ENCODE results near the gene DSG2.

The DSG2 gene

DNA sequence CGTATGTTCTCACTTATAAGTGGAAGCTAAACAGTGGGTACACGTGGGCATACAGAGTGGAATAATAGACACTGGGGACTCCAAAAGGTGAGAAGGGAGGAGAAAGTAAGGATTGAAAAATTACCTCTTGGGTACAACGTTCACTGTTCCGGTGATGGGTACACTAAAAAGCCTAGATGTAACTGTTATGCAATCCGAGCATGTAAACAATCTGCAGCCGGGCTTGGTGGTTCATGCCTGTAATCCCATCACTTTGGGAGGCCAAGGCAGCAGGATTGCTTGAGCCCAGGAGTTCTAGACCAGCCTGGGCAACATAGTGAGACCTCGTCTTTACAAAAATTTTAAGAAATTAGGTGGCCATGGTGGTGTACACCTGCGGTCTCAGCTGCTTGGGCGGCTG is 60.6 kb downstream of the DSG2 start:
- no peak for DNase-seq

DNA sequence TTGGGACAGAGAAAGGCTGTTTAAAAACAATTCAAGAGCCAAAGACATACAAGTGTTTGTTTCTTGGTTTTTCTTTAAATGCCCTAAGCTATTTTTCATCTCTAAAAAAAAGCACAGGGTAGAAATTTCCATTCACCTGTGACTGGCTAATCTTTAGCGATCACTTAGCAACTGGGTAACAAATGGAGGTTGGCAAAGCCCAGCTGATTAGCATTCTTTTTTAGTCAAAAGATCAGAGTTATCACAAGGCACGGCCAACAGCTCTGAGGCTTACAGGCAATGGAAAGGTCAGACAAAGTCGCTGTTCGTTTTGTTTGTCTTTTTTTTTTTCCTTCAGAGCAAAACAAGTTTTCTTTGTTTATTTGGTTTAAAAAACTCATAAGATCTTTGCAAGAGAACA is 64.7 kb downstream of the DSG2 start:
- DNase-seq: no peak

DNA sequence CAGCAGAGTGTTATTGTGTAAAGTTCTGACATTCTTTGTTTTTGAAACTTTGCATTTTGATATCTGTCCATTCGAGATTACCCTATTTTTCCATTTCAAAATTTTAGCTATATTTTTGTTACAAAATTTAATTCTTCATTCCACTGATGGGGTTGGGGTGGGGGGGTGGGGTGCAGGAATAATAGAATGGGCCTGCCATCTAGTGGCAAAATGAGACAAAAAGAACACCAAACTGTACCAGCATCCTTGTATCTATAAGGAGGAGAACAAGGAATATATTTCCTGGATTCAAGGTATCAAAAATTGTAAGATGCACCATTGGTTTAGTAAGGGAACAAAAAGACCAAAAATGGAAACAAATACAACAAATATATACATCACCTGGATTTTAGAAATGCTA is 65.8 kb downstream of the DSG2 start:
- DNase-seq: no peak

DNA sequence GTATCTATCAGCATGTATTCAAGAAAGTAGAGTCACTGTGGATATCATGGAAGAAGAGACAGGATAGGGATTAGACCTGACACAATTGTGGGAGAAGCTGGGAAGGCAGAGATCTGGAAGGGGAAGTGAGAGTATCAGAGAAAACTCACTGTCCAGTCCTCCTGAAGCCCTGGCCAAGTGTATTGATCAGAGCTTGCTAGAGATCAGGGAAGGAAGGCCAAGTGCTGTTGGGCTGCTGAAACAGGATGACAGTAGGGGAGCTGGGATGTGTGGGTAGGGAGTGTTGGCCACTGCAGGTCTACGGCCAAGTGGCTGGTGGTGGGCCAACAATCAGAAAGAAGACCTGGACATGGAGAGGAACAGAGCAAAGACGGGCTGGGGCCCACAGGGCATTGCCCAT is 67.4 kb downstream of the DSG2 start:
- DNase-seq: no peak

DNA sequence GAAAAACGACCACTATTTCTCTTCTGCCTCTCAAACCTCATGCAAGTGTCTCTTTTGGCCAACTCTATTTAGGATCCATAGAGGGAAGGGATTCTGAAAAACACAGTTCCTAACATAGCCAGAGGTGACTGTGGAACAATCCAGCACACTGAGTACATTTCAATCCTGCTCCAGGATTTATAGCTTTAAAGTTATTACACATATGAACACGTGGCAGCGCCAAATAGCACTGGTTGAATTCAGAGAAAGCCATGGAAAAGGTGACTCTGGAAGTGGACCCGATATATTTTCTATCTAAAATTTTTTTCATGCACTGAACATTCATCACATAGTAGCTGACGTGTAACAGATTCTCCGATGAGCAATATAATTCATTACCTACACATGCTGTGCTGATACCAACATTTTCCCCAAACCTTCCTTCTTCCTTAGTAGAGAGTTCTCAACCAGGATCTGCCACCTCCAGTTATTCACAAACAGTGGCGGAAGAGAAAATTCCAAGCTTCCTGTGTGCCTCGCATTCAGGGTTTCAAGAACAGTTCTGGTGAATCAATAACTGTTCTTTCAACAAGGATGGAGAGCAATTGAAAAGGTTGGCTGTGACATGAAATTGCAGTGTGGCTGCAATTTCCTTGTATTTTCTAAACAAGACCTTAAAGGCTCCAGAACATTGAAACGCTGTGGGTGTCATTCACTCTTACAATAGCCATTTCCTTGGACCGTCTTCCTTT is 68.0 kb downstream of the DSG2 start:
- no peak for DNase-seq

DNA sequence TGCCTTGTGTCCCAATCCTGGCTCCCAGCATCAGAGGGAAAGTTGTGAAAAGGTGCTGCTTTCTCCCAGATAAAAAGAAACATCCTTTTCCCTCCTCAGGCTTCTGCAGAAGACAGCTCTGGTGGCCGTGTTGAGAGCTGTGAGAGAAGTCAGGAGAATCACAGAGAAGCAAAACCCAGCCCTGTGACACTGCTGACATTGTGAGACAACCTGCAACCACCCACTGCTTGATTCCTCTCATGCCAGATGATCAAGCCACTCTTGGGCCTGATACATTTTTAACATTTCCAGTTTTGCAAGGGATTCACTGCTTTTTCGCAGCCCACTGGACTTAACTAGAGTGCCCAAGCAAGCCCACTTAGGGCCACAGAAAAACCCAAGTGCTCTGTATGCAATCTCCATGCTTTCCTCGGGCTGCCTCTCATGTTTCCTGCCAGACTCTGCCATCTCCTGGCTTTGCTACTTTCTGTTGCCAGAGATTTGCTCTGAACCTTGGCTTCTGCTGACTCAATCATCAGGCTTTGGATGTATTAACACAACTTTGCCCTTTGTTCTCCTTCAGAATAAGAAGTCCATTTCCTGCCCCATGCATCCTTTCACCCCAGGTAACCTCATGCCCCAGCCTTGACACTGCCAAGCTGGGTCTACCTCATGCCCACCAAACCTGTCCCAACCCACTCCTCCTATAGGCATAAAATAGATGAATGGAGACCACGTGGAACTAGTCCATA is 68.8 kb downstream of the DSG2 start:
- DNase-seq: no peak

DNA sequence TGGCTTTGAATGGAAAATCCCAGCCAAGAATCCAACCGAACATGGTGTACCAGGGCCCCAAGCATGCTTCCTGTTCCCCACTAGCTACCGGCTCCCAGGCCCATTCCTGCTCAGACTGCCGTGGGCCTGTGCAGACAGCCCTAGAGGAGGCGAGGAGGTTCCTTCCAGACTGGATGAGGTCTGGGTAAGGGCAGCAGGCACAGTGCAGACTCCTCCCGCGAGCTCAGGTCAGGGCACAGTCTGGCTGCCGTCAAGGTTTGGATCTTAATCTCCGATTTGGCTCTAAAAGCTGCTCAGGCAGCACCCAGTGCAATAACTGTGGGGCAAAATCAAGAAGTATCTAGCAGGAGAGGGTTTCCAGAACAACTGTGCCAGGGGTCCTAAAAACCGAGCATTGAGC is 74.4 kb downstream of the DSG2 start:
- DNase-seq: no peak

DNA sequence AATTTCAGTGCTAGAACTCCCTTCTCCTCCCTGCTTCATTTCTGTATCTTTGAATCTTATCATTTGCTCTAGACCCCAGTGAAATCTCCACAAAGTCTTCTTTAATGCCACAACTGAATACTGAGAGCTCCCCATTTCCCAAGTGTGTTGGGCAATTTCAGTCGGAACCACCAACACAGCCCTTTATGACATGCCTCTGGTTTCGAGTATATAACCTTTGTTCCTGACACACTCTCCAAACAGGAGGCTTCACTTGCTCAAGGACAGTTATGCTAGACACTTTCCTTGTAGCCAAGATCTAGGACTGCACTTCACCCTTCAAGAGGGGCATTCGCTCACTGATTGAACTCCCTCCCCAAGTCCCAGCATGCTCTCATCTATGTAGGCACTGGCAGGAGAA is 75.1 kb downstream of the DSG2 start:
- no peak for DNase-seq

DNA sequence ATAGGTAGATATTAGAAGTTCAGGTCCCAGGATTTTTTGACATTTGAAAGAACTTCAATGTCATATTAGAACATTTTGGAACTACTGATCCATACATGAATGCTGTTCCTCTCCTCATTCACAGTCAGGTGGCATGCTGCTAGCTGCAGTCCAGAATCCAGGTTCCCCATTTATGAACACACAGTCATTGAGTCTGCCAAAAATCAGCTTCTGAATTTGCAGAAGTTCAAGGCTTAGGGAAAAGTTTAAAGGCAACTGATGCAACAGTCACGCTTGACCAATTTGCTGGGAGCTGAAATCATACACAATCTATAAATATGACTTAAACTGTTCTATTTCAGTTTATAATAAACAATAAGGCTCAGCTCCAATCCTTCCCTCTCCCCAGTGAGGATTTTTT is 76.4 kb downstream of the DSG2 start:
- no peak for DNase-seq

DNA sequence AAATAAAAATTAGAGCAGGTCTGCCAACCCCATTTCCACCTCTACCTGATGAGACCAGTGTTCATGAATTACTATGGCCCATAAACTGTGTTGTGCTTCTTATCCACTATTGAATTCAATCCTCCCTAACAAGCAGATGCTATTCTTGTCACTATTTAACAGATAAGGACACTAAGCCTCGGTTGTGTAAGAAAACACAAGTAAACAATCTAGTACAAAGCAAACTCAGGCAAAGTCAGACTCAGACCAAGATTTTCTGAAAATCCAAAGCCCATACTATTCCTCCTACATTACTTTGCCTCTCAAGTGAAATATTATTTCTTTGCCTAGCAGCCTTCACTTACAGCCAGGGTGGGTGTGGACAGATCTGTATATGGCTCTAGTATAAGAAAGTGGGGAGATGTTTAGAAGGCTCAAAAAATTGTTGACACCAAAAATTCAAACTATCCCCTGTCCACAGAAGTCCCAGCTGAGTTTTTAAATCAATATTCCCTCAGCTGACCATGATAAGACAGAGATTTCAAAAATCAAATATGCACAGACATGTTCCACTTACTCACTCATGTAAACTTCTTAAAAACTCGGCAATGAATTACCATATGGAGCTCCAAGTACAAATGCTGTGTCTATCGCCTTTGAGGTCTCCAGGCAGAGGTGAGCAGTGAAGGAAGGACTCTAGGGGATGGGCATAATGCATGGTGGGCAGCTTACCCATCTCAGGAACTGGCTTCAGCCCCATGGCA is 77.7 kb downstream of the DSG2 start:
- DNase-seq: no peak

DNA sequence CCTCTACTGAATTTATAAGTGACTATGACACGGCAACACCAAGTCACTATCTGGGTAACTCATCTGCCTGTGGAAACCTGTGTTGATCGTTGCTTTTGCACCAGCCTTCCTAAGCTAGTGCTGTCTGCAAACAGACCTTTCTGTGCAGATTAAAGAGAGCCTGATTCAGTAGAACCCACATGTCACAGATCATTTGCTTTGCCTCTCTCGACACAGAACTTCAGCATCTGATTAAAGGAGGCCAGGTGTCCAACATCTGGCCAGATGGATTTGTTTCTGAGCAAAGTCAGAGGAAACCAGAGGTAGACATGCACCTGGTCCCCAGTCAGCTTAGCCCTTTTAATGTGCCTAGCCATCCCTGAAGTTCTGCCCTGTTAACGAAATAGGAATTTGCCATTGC is 78.7 kb downstream of the DSG2 start:
- no peak for DNase-seq

DNA sequence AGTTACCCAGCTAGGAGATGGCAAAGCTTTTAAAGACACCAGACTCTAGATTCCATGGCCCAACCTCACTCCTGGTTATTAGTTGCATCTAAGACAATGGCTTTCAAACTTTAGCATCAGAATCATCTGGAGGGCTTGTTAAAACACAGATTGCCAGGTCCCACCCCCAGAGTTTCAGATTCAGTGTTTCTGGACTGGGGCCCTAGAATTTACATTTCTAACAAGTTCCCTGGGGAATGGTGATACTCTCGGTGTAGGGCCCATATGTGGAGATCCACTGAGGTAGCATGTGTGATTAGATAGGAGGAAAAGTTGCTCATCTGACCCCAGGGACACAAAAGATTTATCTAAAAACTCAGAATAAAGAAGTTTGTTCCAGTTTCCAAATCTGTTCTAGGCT is 79.2 kb downstream of the DSG2 start:
- no peak for DNase-seq

DNA sequence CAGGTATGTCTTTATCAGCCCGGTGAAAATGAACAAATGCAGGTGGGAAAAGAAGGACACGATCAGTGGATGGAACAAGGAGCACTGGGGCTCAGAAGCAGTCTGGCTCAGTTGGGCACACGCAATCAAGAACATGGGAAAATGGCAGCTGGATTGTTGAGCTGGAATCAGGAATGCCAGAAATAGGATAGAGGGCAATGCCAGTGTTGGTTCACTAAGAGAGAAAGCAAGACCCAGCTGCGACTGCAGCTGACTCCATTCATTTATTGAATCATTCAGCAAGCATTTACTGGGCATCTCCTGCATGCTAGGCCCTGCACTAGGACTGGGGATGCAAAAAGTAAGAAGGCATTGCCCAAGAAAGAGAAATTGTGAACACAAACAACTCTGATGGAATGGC is 80.1 kb downstream of the DSG2 start:
- DNase-seq: no peak

DNA sequence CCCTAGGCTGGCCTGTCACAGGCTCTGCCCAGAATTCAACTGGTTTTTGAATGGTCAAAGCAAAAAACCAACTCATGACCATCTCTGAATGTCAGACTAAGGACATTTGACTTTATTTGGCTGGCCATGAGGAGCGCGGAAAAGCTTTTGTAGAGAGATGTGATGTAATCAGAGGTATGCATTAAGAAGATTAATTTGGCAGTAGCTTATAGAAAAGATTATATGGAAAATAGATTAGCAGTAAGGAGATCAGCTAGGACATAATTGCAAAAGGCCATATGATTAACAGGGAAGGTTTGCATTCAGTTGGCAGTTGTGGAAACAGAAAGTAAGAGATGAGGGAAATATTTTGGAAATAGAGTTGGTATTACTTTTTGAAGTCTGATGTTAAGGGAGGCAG is 81.4 kb downstream of the DSG2 start:
- no peak for DNase-seq

DNA sequence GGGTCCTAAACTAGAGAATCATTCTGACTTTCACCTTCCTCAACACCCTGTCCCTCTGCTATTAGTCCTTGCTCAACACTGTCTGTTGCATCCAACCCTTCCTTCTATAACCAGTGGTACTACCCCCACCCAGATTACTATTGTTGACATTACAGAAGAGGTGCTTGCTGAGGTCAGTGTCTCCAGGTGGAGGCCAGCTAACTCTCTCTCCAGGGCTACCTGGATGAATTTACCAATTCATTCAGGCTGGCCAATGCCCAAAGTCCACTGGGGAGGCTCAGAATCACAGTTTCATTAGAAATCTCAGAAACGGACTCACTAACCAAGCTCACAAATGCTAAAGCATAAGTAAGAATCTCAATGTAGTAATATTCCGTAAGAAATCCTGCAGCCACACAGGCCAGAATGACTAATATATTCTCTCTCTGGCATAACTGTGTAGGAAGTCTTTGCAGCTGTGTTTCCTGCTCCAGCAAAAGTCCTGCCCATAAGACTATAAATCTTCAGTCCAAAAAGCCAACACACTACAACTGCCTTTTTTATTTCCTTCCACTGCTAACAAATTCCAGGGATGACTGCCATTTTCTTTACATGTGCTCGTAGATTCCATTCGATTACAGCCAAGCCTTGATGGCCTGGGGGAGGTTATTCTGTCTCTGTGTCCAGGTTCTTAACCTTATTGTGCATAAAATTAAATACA is 83.7 kb downstream of the DSG2 start:
- no peak for DNase-seq

DNA sequence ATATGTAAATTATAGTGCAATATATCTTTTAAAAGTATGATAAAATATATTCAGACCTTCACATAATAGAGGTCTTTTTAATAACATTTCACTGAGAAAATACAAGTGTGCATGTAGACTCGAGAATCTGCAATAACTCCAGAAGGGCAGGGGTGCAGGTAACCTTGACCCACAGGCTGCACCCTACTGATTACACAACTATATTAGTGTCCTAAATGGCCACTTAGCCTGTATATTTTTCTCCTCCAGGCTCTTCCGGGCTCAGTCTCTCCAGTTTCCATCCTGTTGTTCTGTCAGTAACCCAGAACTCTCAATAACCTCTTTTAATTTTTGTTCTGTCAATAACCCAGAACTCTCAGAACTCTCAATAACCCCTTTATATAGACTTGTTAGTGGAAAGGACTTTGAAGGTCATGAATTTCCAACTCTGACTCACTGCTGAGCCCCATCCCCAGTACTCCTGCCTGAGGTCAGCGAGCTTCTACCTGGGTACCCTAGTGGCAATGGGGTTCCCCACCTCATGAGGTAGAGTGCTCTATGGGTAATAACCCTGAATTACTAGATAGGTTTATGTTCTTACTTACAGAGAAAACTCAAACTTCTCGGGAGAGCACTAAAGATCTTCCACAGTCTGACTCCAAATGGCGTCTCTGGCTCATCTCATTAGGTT is 85.3 kb downstream of the DSG2 start:
- no peak for DNase-seq

DNA sequence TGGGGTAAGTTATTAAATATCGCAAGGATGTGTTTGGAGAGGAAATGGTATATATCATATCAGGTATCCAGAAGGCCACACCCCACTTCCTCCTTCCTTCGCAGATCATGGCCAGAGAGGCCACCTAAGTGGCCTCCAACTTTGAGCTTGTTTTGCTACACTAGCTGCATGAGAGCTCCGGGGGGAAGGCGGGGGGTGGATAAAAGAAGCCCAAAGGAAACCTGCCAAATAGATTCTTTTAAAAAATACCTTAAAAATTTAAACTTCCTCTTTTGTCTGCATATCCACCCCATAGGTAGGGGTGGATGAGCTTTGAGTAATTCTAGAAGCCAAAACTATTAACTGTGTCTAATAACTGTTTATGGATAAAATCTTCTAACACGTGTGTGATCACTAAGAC is 88.0 kb downstream of the DSG2 start:
- DNase-seq: no peak

DNA sequence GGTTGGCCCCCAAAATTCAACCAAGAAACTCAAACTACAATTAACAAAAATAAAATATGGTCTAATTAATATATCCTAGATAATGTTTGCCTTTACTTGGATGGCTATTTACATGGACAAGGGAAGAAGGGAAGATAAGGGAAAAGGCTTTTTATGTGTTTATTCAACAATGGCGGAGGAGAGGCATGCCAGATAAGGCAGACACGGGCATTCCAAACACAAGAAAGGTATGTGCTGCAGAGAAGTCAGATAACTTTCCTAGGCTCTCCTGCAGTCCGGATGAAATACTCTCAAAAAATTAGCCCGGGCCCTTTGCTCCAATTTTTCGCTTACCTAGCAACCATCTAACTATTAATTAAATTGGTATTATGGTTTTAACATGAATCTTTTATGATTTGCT is 88.6 kb downstream of the DSG2 start:
- no peak for DNase-seq

DNA sequence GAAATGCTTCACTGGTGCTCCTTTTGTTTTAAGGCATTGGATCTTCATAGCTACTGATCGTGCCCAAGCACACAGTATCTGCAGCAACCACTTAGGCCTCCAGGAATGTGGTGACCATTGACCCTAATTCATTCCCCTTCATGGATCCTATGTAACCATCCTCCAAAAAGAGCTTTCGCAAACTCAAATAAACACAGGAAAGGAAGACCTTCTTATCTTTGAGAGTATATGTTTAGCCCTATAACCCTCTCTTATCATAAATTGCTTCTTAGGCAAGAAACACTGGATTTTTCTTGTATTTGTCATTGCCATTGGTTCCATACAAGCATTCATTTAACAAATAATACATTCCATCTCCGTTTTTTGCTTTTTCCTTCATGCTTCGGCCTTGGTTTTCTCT is 89.6 kb downstream of the DSG2 start:
- DNase-seq: no peak

DNA sequence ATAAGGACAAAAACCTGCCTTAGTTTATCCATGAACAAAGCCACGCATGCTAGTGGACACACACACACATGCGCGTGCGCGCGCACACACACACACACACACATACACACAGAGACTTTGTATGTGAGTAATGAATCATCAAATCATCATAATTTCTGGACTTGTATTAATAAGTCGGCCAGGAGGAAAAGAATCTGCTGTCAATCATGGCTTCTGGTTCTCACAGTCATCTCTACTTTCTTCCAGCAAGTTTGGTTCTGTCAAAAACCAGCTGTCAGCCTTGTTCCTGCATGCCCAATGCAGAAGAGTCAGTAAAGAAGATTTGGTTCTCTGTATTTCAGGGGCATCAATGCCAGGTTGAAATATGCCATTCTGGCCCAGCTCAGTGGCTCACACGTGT is 92.6 kb downstream of the DSG2 start:
- no peak for DNase-seq

DNA sequence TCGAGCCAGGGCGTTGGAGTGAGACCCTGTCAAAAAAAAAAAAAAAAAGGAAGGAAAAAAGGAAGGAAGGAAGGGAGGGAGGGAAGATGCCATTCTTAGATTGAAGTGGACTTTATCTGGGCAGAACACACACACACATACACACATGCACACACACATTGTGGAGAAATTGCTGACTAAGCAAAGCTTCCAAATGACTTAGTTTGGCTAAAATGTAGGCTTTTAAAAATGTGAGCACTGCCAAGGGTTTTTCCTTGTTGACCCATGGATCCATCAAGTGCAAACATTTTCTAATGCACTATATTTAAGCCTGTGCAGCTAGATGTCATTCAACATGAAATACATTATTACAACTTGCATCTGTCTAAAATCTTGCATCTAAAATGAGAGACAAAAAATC is 93.1 kb downstream of the DSG2 start:
- no peak for DNase-seq

DNA sequence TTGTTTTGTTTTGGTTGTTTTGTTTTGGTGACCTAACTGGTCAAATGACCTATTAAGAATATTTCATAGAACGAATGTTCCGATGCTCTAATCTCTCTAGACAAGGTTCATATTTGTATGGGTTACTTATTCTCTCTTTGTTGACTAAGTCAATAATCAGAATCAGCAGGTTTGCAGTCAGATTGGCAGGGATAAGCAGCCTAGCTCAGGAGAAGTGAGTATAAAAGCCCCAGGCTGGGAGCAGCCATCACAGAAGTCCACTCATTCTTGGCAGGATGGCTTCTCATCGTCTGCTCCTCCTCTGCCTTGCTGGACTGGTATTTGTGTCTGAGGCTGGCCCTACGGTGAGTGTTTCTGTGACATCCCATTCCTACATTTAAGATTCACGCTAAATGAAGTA is 93.7 kb downstream of the DSG2 start, which contains the start of gene TTR:
TTR (plus strand) TSS at position 250 of the 400 bp plus-strand sequence; CDS start at position 276, 26 bp downstream.
- DNase-seq: no peak
